Activated CD4-positive, alpha-beta T cell treated with anti-CD3 and anti-CD28 coated beads, Interleukin-2, amount 50 U/mL, for 1 hour (primary cell): ENCODE data around the gene DNAJB5.

Experiments used
- DNase-seq: peaks from one replicate; pipeline ENCODE4 v3.0.0-alpha.2; 2020

Gene DNAJB5

GRCh38 chr9:34985311-34985899, 4.1 kb upstream of the DNAJB5 start:
- peak; percentile 48 for DNase-seq

GRCh38 chr9:34986540-34987047, 3.0 kb upstream of the DNAJB5 start:
- peak; percentile 58 for DNase-seq

- DNase-seq = no peak
Measured at GRCh38 chr9:34987160-34987901, 2.2 kb upstream of the DNAJB5 start.

- DNase-seq = peak; percentile 49
Measured at GRCh38 chr9:34988218-34989002, 1.1 kb upstream of the DNAJB5 start.

GRCh38 chr9:34989946-34990635, 546 bp downstream of the DNAJB5 start:
- peak; percentile 29 for DNase-seq

GRCh38 chr9:34990908-34991606, 1.5 kb downstream of the DNAJB5 start:
- DNase-seq = no peak

GRCh38 chr9:34991607-34992375, 2.2 kb downstream of the DNAJB5 start:
- DNase-seq = no peak

GRCh38 chr9:34992376-34992951, 2.9 kb downstream of the DNAJB5 start:
- peak; percentile 18 for DNase-seq

GRCh38 chr9:34993502-34994259, 4.1 kb downstream of the DNAJB5 start:
- DNase-seq = no peak

- DNase-seq = no peak
Measured at GRCh38 chr9:34994260-34994899, 4.8 kb downstream of the DNAJB5 start.

- no peak for DNase-seq
Measured at GRCh38 chr9:34994900-34995669, 5.5 kb downstream of the DNAJB5 start.

GRCh38 chr9:34995670-34996060, 6.1 kb downstream of the DNAJB5 start:
- no peak for DNase-seq

- DNase-seq = no peak
Measured at GRCh38 chr9:34996181-34996904, 6.8 kb downstream of the DNAJB5 start.

GRCh38 chr9:34996905-34997279, 7.3 kb downstream of the DNAJB5 start:
- no peak for DNase-seq

GRCh38 chr9:34997379-34997781, 7.8 kb downstream of the DNAJB5 start:
- no peak for DNase-seq

- no peak for DNase-seq
Measured at GRCh38 chr9:34998266-34998665, 8.7 kb downstream of the DNAJB5 start.

GRCh38 chr9:34999576-34999975, 10.0 kb downstream of the DNAJB5 start:
- DNase-seq = no peak

- no peak for DNase-seq
Measured at GRCh38 chr9:35000535-35001284, 11.2 kb downstream of the DNAJB5 start.
